ENCODE measurements around the gene RPS16. TPM values are rescaled to one million over a fixed set of nuclear protein-coding genes. Genes with fewer than 3 reads are reported as not detected.

The RPS16 gene
- total RNA-seq, 1 donor: 44.9 TPM

DNA sequence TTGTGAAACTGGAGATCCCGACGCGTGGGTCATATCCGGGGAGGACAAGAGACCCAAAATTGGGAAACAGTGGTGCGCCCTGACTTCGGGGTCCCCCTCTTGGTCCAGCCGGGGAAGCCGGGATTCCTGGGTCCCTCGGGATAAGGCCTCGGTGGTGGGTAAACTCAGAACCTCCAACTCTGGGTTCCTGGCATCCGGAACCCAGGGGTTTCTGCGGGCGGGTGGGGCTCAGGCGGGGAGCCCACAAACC is 28.4 kb downstream of the RPS16 start:
- Histone ChIP-seq H3K36me3 (ENCODE audit: insufficient read depth, low read length) (peaks cover 13% of the 10 kb centered on the region), H3K4me2 (ENCODE audit: insufficient read depth, low read length) (peak overlapping the region; percentile 96), H3K27ac (ENCODE audit: low read depth, low read length) (peak overlapping the region; percentile 84), H3K79me2 (ENCODE audit: insufficient read depth, low read length) (peaks cover 26% of the 10 kb centered on the region), H3K4me3 (ENCODE audit: insufficient read depth, low read length) (peak overlapping the region; percentile 83), H3K27me3 (ENCODE audit: insufficient read depth, low read length) (no peaks in the 10 kb centered on the region), H3K4me1 (ENCODE audit: insufficient read depth, low read length) (peaks cover 34% of the 10 kb centered on the region), H4K20me1 (ENCODE audit: insufficient read depth, low read length) (peaks cover 28% of the 10 kb centered on the region), H3K9me3 (ENCODE audit: low read depth, low read length) (no peaks in the 10 kb centered on the region), H2AFZ (ENCODE audit: low read length) (no peak overlapping the region)
- no peak for DNase-seq (ENCODE audit: insufficient read length, low spot score, missing footprints)
- TF ChIP-seq, protein P1, sequence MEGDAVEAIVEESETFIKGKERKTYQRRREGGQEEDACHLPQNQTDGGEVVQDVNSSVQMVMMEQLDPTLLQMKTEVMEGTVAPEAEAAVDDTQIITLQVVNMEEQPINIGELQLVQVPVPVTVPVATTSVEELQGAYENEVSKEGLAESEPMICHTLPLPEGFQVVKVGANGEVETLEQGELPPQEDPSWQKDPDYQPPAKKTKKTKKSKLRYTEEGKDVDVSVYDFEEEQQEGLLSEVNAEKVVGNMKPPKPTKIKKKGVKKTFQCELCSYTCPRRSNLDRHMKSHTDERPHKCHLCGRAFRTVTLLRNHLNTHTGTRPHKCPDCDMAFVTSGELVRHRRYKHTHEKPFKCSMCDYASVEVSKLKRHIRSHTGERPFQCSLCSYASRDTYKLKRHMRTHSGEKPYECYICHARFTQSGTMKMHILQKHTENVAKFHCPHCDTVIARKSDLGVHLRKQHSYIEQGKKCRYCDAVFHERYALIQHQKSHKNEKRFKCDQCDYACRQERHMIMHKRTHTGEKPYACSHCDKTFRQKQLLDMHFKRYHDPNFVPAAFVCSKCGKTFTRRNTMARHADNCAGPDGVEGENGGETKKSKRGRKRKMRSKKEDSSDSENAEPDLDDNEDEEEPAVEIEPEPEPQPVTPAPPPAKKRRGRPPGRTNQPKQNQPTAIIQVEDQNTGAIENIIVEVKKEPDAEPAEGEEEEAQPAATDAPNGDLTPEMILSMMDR (IDR thresholded peaks at IDR 0.05; ENCODE audit: extremely low read depth, low read depth, low read length): no peak

- H3K9me3 ChIP-seq (ENCODE audit: low read depth, low read length): no peaks in the 10 kb centered on the region
- peak within 1 kb of the TSS; percentile 83 for H3K4me3 ChIP-seq (ENCODE audit: insufficient read depth, low read length)
- peaks cover 13% of the 10 kb centered on the region for H3K36me3 ChIP-seq (ENCODE audit: insufficient read depth, low read length)
- H2AFZ ChIP-seq (ENCODE audit: low read length): no peak within 1 kb of the TSS
- peaks cover 39% of the 10 kb centered on the region for H3K4me1 ChIP-seq (ENCODE audit: insufficient read depth, low read length)
- H3K27ac ChIP-seq (ENCODE audit: low read depth, low read length): peak within 1 kb of the TSS; percentile 84
- peaks cover 26% of the 10 kb centered on the region for H3K79me2 ChIP-seq (ENCODE audit: insufficient read depth, low read length)
- DNase-seq (ENCODE audit: insufficient read length, low spot score, missing footprints): peak; percentile 99
- TF ChIP-seq, protein P1 (IDR thresholded peaks at IDR 0.05; ENCODE audit: extremely low read depth, low read depth, low read length): no peak
- H4K20me1 ChIP-seq (ENCODE audit: insufficient read depth, low read length): peaks cover 28% of the 10 kb centered on the region
- peak within 1 kb of the TSS; percentile 96 for H3K4me2 ChIP-seq (ENCODE audit: insufficient read depth, low read length)
- no peaks in the 10 kb centered on the region for H3K27me3 ChIP-seq (ENCODE audit: insufficient read depth, low read length)
Observed at GRCh38 chr19:39406656-39407409, 28.9 kb downstream of the RPS16 start, which contains the start of gene ZFP36. TSS of gene ZFP36 (plus strand) at chr19:39406847. CDS start at chr19:39406905, 58 bp downstream.

DNA sequence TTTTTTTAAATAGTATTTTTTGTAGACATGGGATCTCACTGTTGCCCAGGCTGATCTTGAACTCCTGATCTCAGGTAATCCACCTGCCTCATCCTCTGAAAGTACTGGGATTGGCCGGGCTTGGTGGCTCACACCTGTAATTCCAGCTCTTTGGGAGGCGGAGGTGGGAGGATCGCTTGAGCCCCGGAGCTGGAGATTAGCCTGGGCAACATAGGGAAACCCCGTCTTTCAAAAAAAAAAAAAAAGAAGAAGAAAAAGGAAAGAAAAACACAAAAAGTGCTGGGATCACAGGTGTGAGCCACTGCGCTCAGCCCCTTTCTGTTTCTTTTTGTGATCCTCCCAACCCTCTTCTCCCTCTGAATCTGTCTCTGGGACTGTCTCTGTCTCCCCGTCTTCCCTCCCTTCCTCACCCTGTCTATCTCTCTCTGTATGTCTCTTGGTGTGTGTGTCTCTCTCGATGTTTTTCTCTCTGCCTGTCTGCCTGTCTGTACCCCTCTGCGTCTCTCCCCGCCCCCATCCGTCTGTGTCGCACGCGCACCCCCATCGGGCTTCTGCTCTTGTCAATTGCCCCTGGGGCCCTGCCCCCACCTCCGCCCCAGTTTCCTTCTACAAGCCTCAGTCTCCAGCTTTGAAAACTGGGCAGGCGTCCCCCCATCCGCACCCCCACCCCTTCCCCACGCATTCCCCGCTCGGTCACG is 29.6 kb downstream of the RPS16 start:
- no peaks in the 10 kb centered on the region for H3K27me3 ChIP-seq (ENCODE audit: insufficient read depth, low read length)
- H3K4me2 ChIP-seq (ENCODE audit: insufficient read depth, low read length): peak overlapping the region; percentile 96
- peaks cover 26% of the 10 kb centered on the region for H3K79me2 ChIP-seq (ENCODE audit: insufficient read depth, low read length)
- peaks cover 41% of the 10 kb centered on the region for H3K4me1 ChIP-seq (ENCODE audit: insufficient read depth, low read length)
- H3K9me3 ChIP-seq (ENCODE audit: low read depth, low read length): no peaks in the 10 kb centered on the region
- TF ChIP-seq, protein P1 (IDR thresholded peaks at IDR 0.05; ENCODE audit: extremely low read depth, low read depth, low read length): no peak
- peaks cover 28% of the 10 kb centered on the region for H4K20me1 ChIP-seq (ENCODE audit: insufficient read depth, low read length)
- peak overlapping the region; percentile 81 for H3K27ac ChIP-seq (ENCODE audit: low read depth, low read length)
- DNase-seq (ENCODE audit: insufficient read length, low spot score, missing footprints): no peak
- H2AFZ ChIP-seq (ENCODE audit: low read length): no peak overlapping the region
- peaks cover 13% of the 10 kb centered on the region for H3K36me3 ChIP-seq (ENCODE audit: insufficient read depth, low read length)
- peak overlapping the region; percentile 83 for H3K4me3 ChIP-seq (ENCODE audit: insufficient read depth, low read length)

GRCh38 chr19:39405261-39405957 is 30.3 kb downstream of the RPS16 start:
- Histone ChIP-seq H4K20me1 (ENCODE audit: insufficient read depth, low read length) (peaks cover 24% of the 10 kb centered on the region), H3K36me3 (ENCODE audit: insufficient read depth, low read length) (peaks cover 13% of the 10 kb centered on the region), H3K27me3 (ENCODE audit: insufficient read depth, low read length) (no peaks in the 10 kb centered on the region), H3K79me2 (ENCODE audit: insufficient read depth, low read length) (peaks cover 26% of the 10 kb centered on the region), H3K4me2 (ENCODE audit: insufficient read depth, low read length) (peak overlapping the region; percentile 96), H2AFZ (ENCODE audit: low read length) (no peak overlapping the region), H3K9me3 (ENCODE audit: low read depth, low read length) (no peaks in the 10 kb centered on the region), H3K4me1 (ENCODE audit: insufficient read depth, low read length) (peaks cover 36% of the 10 kb centered on the region), H3K4me3 (ENCODE audit: insufficient read depth, low read length) (no peak overlapping the region), H3K27ac (ENCODE audit: low read depth, low read length) (peak overlapping the region; percentile 81)
- peak; percentile 72 for DNase-seq (ENCODE audit: insufficient read length, low spot score, missing footprints)
- TF ChIP-seq, protein P1 (IDR thresholded peaks at IDR 0.05; ENCODE audit: extremely low read depth, low read depth, low read length): no peak

Data from osteoblast (primary cell).